Bronchial epithelial cell (primary cell): Measurements from ENCODE around the gene NOP14. TPM values are rescaled to one million over a fixed set of nuclear protein-coding genes. Genes with fewer than 3 reads are reported as not detected.

Experiments used
- DNase-seq: peaks from one replicate; pipeline ENCODE4 v3.0.0-alpha.2; 2010; ENCODE audit warnings: low read depth
- FAIRE-seq: peaks from 2 replicates; lab custom pipeline; 2011; peaks lifted over from hg19 to GRCh38; lab: Jason Lieb, UNC
- H3K27me3 ChIP-seq: 2 replicates; pipeline ENCODE4 v1.5.1; 2011; ENCODE audit warnings: low read length; ENCODE audit not compliant: control insufficient read depth, insufficient read depth
- H3K36me3 ChIP-seq: 2 replicates; pipeline ENCODE4 v1.5.1; 2011; ENCODE audit warnings: low read length; ENCODE audit not compliant: control insufficient read depth, insufficient read depth
- H3K4me3 ChIP-seq: 2 replicates; pipeline ENCODE4 v1.5.1; 2011; ENCODE audit warnings: mild to moderate bottlenecking, low read depth, low read length, control low read depth
- CTCF ChIP-seq: IDR thresholded peaks from 2 replicates; pipeline ENCODE4 v1.5.1; 2011; ENCODE audit warnings: mild to moderate bottlenecking, moderate library complexity, low read length, control low read depth, inconsistent platforms; ENCODE audit not compliant: insufficient read depth, severe bottlenecking
- total RNA-seq: library from RNA; depleted of rRNA; stranded (reverse); fragments of >200 nt; gene quantifications from 2 replicates; pipeline ENCODE4 v1.2.1, GENCODE V29; 2014

NOP14 gene
- total RNA-seq, 1 donor from 2014 or later: 31.1 TPM

DNA sequence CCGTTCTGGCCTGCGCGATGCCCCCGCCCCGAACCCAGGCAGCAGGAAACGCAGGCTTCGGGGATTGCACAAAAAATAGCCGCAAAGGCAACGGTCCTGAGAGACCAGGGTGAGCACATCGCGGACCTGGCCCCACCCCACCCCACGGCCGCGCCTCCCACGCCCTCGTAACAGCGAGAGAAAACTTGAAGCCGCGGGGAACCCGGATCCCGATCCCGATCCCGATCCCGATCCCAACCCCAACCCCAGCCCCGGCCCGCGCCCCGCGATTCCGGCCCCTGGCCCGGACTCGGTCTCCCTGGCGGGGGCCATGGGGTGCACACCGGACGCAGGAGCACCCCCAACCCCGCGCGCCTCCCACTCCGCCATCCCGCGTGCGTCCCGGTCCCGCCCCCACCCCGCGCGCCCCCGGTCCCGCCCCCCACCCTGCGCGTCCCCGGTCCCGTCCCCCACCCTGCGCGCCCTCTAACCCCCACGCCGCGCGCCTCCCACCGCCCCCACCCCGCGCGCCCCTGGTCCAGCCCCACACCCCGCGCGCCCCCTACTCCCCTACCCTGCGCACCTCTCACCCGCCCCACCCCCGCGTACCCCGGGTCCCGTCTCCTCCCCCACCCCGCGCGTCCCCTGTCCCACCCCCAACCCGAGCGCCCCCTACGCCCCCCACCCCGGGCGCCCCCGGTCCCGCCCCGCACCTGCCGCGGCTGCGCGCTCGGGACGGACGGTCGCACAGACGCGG is 29.0 kb downstream of the NOP14 start:
- Histone ChIP-seq H3K36me3 (peaks cover 26% of the 10 kb centered on the region), H3K27me3 (no peaks in the 10 kb centered on the region), H3K4me3 (peak overlapping the region; percentile 91)
- no peak for TF ChIP-seq CTCF
- FAIRE-seq: no peak
- no peak for DNase-seq

DNA sequence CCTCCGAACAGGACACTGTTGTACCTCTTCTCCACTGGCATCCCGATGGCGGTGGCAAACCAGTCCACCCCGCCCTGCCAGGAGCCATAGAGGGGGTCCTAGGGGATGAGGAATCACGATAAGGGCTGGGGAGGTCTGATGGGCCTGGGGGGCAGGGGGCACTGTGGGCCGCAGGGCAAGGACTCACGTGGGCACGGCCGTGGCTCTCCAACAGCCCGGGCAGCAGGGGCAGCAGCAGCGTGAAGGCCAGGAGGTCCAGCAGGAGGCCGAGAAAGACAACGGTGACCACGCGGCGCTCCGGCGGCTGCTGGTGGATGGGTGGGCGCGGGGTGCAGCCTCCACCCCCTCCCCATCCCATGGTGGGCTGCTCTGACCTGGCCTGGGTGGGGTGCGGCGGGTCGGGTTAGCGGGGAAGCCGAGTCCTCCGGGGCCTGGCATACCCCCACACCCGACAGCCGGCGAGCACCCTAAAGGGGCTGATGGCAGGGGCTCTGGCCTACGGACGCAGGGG is 29.6 kb downstream of the NOP14 start:
- peaks cover 23% of the 10 kb centered on the region for H3K36me3 ChIP-seq
- no peak for TF ChIP-seq CTCF
- peak overlapping the region; percentile 91 for H3K4me3 ChIP-seq
- FAIRE-seq (no peak), DNase-seq (no peak)
- no peaks in the 10 kb centered on the region for H3K27me3 ChIP-seq

- TF ChIP-seq CTCF: no peak
- no peak for DNase-seq
- Histone ChIP-seq H3K4me3 (peak overlapping the region; percentile 91), H3K27me3 (no peaks in the 10 kb centered on the region), H3K36me3 (peaks cover 25% of the 10 kb centered on the region)
- no peak for FAIRE-seq
Observed at GRCh38 chr4:2932951-2933565, 30.1 kb downstream of the NOP14 start.

DNA sequence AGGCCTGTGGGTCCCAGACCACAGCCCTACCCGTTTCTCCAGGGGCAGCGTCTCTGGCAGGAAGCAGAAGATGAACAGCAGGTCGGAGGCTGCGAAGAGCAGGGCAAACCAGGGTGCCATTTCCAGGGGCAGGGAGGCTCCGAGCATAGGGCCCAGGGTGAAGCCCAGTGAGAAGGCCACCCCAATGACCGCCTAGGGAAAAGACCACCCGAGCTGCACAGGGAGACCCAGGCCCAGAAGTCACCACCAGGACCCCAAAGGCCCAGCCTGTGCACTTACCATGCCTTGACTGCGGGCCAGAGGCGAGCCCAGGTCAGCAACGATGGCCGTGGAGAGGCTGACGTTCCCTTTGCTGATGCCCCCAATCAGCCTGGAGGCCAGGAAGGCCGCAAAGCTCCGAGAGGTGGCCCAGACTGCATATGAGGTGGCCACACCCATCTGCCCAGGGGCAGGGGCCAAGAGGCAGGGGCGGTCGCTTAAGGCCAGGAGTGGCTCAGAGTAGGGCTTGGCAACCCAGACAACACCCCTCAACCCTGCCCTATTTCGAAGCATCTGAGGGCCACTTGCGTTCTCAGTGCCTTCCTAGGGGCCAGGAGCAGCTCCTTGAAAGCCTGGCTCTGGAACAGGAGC is 30.8 kb downstream of the NOP14 start:
- no peaks in the 10 kb centered on the region for H3K27me3 ChIP-seq
- H3K36me3 ChIP-seq: peaks cover 26% of the 10 kb centered on the region
- no peak overlapping the region for H3K4me3 ChIP-seq
- no peak for TF ChIP-seq CTCF
- FAIRE-seq (no peak), DNase-seq (no peak)

GRCh38 chr4:2931512-2932301 is 31.5 kb downstream of the NOP14 start:
- TF ChIP-seq CTCF: no peak
- Histone ChIP-seq H3K4me3 (no peak overlapping the region), H3K36me3 (peaks cover 31% of the 10 kb centered on the region), H3K27me3 (no peaks in the 10 kb centered on the region)
- DNase-seq (no peak), FAIRE-seq (no peak)
